Measurements from ENCODE around the gene GGA1.

DNA sequence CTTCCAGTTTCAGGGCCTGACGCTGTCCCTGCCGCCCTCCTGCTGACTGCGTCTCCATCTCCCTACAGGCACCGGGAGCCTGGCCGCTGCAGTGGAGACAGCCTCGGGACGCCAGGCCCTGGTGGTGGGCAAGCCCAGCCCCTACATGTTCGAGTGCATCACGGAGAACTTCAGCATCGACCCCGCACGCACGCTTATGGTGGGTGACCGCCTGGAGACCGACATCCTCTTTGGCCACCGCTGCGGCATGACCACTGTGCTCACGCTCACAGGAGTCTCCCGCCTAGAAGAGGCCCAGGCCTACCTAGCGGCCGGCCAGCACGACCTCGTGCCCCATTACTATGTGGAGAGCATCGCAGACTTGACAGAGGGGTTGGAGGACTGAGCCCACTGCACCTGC is 56.9 kb downstream of the GGA1 start:
- TF ChIP-seq, protein P1, sequence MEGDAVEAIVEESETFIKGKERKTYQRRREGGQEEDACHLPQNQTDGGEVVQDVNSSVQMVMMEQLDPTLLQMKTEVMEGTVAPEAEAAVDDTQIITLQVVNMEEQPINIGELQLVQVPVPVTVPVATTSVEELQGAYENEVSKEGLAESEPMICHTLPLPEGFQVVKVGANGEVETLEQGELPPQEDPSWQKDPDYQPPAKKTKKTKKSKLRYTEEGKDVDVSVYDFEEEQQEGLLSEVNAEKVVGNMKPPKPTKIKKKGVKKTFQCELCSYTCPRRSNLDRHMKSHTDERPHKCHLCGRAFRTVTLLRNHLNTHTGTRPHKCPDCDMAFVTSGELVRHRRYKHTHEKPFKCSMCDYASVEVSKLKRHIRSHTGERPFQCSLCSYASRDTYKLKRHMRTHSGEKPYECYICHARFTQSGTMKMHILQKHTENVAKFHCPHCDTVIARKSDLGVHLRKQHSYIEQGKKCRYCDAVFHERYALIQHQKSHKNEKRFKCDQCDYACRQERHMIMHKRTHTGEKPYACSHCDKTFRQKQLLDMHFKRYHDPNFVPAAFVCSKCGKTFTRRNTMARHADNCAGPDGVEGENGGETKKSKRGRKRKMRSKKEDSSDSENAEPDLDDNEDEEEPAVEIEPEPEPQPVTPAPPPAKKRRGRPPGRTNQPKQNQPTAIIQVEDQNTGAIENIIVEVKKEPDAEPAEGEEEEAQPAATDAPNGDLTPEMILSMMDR (conservative IDR thresholded peaks at IDR 0.05), result no peak
- TF ChIP-seq EZH2 (IDR thresholded peaks at IDR 0.05; ENCODE audit: low read depth), result no peak

All from PC-9 (cell line).